Activated CD4-positive, alpha-beta memory T cell treated with anti-CD3 and anti-CD28 coated beads for 36 hours (primary cell): ENCODE measurements around the gene MAD1L1. TPM values are rescaled to one million over a fixed set of nuclear protein-coding genes. Genes with fewer than 3 reads are reported as not detected.

Experiments
- CTCF ChIA-PET: fragments of 350-600 bp; sonication (Branson Sonifier 250); formaldehyde crosslinking; loops from one replicate; lab custom pipeline; 2021; ENCODE audit warnings: antibody characterized with exemption, inconsistent platforms; lab: Charles Lee
- POLR2A ChIA-PET: fragments of 350-600 bp; sonication (Branson Sonifier 250); formaldehyde crosslinking; loops from one replicate; lab custom pipeline; 2021; ENCODE audit warnings: antibody characterized with exemption; lab: Charles Lee
- DNase-seq: peaks from one replicate; pipeline ENCODE4 v3.0.0-alpha.2; 2020
- H3K27ac Mint-ChIP-seq: one replicate; pipeline ENCODE4 v1.8.0; 2021; ENCODE audit warnings: mixed read lengths
- H3K27me3 Mint-ChIP-seq: one replicate; pipeline ENCODE4 v1.8.0; 2021; ENCODE audit warnings: mixed read lengths
- H3K36me3 Mint-ChIP-seq: one replicate; pipeline ENCODE4 v1.8.0; 2021; ENCODE audit warnings: mixed read lengths
- H3K4me1 Mint-ChIP-seq: one replicate; pipeline ENCODE4 v1.8.0; 2021; ENCODE audit warnings: low read depth, mixed read lengths
- H3K4me3 Mint-ChIP-seq: one replicate; pipeline ENCODE4 v1.8.0; 2021; ENCODE audit warnings: mild to moderate bottlenecking, mixed read lengths
- H3K9me3 Mint-ChIP-seq: one replicate; pipeline ENCODE4 v1.8.0; 2021; ENCODE audit warnings: mixed read lengths
- intact Hi-C: fragments of 100-400 bp; cut with micrococcal nuclease; formaldehyde crosslinking; loops from one replicate; pipeline ENCODE4 v1.15.1; 2023
- total RNA-seq, 2 experiments: library from RNA; stranded (reverse); gene quantifications; one replicate each; pipeline ENCODE4 v1.2.3, GENCODE V29; 2021

The MAD1L1 gene
- total RNA-seq, 2 experiments from 2014 or later, result 44.4 to 47.8 TPM

DNA sequence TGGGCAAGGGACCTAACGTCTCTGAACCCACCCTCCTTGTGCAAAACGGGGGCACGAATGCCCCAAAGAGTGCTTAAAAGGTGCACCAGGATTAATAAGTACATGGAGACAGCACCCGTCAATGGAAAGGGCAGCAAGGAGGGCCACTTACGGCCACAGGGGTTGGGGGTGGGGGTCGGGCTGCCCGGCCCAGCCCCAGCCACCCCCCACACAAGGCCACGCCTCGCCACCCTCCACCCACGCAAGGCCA is 213.4 kb downstream of the MAD1L1 start:
- Mint-ChIP-seq H3K36me3 (peaks cover 4% of the 10 kb centered on the region), H3K27me3 (no peaks in the 10 kb centered on the region), H3K9me3 (peaks cover 4% of the 10 kb centered on the region), H3K4me1 (peaks cover 13% of the 10 kb centered on the region), H3K4me3 (no peak overlapping the region), H3K27ac (no peak overlapping the region)
- POLR2A ChIA-PET, result no interaction called here
- intact Hi-C loops, result loop anchor here (1.0 kb wide), 1 partner anchor 91 kb away; no protein-coding TSS in a partner anchor
- CTCF ChIA-PET, result no interaction called here
- no peak for DNase-seq

DNA sequence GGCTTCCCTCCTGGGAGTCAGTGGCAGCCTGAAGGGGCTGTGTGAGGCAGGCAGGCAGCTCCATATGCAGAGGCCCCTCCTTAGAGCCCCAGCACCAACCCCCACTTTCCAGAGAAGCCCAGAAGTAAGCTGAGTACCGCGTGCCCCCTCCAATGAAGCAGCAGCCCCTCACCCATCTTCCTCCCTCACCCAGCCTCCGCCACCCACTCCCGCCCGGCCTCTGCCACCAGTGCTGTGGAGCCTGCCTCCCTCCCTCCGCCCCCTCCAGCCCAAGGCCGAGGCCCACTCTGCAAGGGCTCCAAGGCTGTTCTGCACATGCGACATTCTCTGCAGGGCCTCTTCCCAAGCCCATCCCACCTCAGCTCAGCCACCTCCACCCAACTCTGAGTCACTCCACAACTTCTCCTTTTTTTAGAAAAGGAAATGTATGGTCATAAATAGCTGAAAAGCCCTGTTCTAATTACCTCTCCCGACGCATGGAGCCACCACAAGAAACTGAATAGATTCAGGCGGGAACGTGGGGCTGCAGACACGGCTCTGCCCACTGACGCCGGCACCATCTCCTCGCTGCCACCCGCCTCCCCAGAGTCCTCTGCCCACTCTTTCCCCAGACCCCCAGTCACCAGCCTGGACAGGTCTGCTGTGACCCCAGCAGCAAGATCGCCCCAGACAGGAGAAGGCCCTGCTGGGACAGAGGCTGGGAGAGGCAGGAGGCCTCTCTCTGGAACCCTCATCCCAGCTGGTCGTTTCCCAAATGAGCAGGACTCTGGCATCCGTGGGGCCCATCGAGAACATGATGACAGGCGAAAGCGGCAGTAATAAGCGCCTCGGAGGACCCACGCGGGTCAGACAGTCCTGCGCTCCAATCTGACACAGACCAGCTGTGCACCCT is 213.9 kb downstream of the MAD1L1 start:
- Mint-ChIP-seq H3K27ac (no peak overlapping the region), H3K36me3 (no peaks in the 10 kb centered on the region), H3K9me3 (no peaks in the 10 kb centered on the region), H3K4me1 (peaks cover 13% of the 10 kb centered on the region), H3K4me3 (no peak overlapping the region), H3K27me3 (no peaks in the 10 kb centered on the region)
- DNase-seq, result no peak
- CTCF ChIA-PET, result no interaction called here
- intact Hi-C loops, result loop anchor here (1.0 kb wide), 1 partner anchor 91 kb away; no protein-coding TSS in a partner anchor
- POLR2A ChIA-PET, result no interaction called here

DNA sequence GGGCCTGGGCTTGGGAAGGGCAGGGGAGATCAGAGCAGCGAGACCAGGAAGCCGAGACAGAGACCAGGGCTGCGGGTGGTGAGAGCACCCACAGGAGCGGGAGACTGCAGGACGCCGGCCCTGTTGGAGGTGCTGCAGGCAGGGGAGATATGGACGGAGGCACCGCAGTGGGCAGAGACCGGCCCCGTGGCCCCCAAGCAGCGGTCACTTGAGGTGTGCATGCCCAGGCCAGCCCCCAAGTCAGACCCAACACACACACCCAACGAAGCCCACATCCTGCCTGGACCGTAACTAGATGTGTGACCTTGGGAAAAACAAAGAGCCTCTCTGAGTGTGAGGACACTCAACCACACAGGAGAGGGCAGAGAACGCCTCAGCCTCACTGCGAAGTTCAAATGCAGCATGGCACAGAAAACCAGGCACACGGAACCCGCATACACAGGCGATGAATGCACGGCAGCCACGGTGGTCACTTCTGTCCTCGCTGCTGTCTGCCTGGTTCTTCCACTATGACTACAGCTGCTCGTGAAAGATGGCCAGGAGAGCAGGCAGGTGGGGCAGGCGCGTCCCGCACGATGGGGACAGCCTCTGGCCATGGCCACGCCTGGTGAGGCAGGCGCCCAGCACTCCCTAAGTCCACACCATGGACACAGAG is 214.7 kb downstream of the MAD1L1 start:
- Mint-ChIP-seq H3K27ac (no peak overlapping the region), H3K27me3 (no peaks in the 10 kb centered on the region), H3K9me3 (no peaks in the 10 kb centered on the region), H3K36me3 (no peaks in the 10 kb centered on the region), H3K4me3 (no peak overlapping the region), H3K4me1 (peaks cover 13% of the 10 kb centered on the region)
- DNase-seq, result no peak
- POLR2A ChIA-PET, result no interaction called here
- intact Hi-C loops, result no loop called here
- CTCF ChIA-PET, result no interaction called here

DNA sequence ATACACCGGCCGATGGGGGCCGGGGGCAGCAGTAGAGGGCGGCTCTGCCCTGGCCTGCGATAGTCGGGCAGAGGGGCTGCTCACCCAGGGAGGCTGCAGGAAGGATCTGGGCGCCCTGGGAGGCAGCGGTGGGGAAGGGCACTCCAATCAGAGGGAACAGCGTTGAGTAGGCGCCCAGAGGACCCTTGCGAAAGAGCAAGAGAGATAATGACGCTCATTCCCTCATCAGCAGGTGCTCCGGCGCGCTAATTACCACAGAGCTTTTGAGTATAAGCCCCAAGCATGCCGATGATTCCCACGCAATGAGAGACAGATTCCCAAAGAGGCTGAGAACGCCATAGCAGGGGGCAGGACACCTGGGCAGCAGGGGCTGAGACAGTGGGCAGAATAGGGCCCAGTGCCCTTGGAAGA is 215.3 kb downstream of the MAD1L1 start:
- H3K9me3 Mint-ChIP-seq, result no peaks in the 10 kb centered on the region
- H3K4me3 Mint-ChIP-seq, result no peak overlapping the region
- no peak overlapping the region for H3K27ac Mint-ChIP-seq
- ChIA-PET POLR2A (no interaction called here), CTCF (no interaction called here)
- DNase-seq, result no peak
- H3K4me1 Mint-ChIP-seq, result peaks cover 13% of the 10 kb centered on the region
- H3K36me3 Mint-ChIP-seq, result no peaks in the 10 kb centered on the region
- H3K27me3 Mint-ChIP-seq, result no peaks in the 10 kb centered on the region
- intact Hi-C loops, result no loop called here

DNA sequence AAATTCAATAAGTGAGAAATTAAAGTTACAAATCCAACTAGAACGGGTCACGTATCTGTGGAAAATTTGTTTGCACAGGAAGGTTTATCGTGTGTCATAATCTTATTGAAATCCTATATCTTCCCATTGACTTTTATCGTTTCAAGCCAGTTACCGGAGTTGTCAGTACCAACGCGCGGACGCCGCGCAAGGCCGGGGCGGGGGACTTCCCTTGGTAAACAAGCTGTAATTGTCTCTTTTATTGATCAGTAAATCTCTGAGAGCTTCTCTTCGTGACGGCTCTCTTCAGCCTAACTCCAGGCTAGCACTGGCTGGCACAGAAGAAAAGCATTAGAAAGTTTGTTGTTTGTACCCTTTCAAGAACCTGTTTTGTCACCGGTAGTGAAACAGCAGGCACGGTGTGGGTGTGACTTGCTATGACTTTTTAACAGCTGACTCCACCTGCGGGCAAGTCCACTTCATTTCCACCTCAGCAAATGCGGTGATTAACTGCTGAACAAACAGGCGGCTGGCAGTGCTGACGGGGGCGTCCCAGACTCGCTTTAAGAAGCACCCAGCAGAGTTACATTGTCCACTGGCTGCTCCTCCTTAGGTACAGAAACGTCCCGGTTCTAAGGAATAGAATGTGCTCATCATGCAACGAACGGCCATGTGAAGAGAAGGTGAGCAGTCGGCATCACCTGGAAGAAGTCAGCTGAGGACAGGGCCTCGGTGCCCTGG is 215.8 kb downstream of the MAD1L1 start:
- no peak overlapping the region for H3K27ac Mint-ChIP-seq
- POLR2A ChIA-PET, result no interaction called here

DNA sequence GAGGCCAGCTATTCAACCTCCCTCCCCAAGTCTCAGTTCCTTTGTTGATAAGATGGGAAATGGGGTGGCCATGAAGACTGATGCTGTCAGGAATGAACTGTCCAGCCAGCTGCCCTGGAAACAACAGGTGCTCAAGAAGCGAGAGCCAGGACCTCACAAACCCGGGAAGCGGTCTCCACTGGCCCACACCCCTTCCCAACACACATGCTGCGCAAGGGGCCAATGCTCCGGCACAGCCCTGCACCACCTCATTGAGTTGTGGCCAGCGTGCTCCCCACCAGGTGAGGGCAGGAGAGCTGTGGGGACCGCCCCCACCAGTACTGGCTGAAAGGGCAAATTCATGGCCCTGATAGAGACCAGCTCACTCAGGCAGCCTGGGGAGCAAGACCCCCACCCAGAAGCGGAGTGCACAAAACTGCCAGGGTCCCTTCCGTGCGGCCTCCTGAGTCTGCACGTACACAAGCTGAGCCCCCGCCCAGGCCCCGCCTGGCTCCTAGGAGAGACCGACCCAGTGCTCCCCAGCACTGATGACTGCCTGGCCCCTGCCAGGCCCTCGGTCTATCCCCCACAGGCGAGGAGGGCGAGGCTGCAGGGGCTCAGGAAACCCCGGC is 216.6 kb downstream of the MAD1L1 start:
- no peaks in the 10 kb centered on the region for H3K27me3 Mint-ChIP-seq
- ChIA-PET CTCF (no interaction called here), POLR2A (no interaction called here)
- intact Hi-C loops, result no loop called here
- peaks cover 13% of the 10 kb centered on the region for H3K4me1 Mint-ChIP-seq
- H3K27ac Mint-ChIP-seq, result no peak overlapping the region
- H3K9me3 Mint-ChIP-seq, result no peaks in the 10 kb centered on the region
- no peak overlapping the region for H3K4me3 Mint-ChIP-seq
- no peak for DNase-seq
- no peaks in the 10 kb centered on the region for H3K36me3 Mint-ChIP-seq

More for the DNA sequence above, 215.8 kb downstream of the MAD1L1 start:
- intact Hi-C loops, result no loop called here
- Mint-ChIP-seq H3K27me3 (no peaks in the 10 kb centered on the region), H3K9me3 (no peaks in the 10 kb centered on the region), H3K36me3 (no peaks in the 10 kb centered on the region), H3K4me1 (peaks cover 13% of the 10 kb centered on the region), H3K4me3 (no peak overlapping the region)
- DNase-seq, result no peak
- CTCF ChIA-PET, result no interaction called here

DNA sequence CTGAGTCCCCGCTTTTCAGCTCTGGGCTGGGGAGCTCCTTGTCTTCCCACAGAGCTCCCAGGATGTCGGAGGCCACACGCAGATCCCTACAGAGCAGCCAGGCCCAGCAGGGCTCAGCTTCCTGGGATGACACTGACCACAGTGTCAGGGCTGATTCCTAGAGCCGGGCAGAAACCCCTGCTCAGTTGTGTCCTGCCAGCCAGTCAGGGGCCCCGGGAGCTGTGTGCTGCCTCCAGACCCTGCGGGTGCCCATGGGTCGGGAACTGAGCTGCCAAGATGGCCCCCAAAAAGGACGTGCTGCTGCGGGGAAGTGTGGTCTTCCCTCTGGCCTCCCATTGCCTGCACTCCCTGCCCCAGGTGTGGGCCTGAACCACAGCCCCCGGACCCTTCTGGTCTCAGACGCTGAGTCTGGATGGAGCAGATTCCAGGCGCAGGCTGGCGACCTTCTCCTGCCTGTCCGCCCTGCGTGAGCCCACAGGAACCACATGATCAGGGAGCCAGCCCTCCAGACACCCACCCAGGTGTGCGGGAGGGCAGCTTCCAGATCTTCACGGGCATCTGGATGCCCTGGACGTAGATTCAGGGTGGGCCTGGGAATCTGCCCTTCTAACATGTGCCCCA is 217.4 kb downstream of the MAD1L1 start:
- Mint-ChIP-seq H3K4me3 (no peak overlapping the region), H3K4me1 (peaks cover 9% of the 10 kb centered on the region), H3K36me3 (no peaks in the 10 kb centered on the region), H3K27me3 (no peaks in the 10 kb centered on the region), H3K9me3 (no peaks in the 10 kb centered on the region), H3K27ac (no peak overlapping the region)
- intact Hi-C loops, result no loop called here
- no peak for DNase-seq
- POLR2A ChIA-PET, result no interaction called here
- CTCF ChIA-PET, result no interaction called here

DNA sequence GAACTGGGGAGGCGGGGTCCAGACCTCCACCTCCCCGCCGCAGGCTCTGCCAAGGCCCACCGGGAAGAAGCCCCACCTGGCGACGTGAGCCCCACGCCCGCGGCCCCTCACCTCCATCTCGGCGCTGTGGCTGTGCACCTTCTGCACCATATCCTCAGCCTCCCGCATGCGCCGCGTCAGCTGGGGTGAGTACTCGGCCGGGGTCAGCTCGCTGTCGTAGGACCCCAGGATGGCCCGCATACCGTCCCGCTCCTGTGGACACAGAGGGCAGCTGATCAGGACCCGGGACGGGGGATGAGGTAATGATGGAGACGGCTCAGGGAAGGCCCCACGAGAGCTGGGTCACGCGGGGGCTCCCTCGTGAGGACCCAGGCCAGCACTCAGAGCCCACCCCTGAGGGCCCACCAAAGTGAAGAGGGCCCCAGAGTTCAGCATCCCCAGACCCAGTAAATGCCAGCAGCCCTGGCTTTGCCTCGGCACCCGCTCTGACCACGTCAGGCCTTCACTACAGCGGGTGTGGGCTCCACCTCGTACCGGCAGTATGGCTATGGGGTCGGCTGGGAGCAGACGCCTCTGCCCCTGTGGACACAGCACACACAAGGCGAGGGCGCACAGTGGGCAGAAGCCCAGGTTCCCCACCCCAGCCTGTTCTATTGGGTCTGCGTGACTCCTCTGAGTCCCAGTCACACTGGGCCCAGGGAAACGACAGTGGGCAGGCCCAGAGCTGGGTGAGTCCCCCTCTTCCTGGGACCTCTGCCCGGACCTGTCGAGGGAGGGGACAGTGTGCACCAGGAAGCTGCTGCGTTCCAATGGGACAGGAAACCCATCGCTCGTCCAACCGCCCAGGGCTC is 218.1 kb downstream of the MAD1L1 start:
- no peak for DNase-seq

DNA sequence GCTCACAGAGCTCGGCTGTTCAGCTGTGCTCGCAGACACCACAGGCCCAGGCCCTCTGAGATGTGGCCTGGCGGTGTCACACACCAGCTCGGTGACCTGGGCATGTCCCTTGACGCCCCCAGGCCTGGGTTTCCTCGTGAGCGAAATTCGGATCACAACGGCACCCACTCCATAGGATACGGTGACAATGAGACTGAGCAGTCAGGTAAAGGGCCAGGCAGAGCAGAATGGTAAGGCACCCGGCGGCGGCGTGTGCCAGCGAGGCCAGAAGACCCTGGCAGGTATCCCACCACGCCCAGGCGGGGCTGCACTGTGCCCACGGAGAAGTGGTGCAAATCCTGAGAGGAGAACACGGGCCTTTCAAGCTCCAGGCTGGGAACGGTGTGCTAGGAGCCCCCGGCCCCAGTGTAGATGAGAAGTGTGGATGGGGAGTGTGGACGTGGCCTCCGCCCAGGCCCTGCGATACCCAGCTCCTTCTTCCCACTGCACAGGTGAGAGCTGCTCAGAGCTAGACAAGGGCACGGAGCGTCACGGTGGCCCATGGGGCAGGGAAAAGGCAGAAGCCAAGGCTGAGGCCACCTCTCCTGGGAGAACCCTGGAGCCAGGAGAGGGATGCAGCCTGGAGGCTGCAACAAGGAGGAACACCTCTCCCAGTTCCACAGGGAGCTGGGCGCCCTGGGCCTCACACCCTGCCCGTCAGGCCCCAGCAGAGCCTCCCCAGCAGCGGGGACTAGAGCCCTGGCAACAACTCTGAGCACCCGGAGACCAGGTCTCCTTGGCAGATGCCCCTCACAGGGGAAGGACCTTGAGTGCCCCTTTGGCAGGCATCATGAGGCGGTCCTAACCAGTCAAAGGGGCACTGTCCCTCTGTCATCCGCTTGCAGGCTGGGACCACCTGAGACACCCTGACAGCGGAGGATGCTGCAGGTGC is 219.1 kb downstream of the MAD1L1 start:
- intact Hi-C loops, result no loop called here
- no peak for DNase-seq
- no peak overlapping the region for H3K4me3 Mint-ChIP-seq
- POLR2A ChIA-PET, result no interaction called here
- H3K27ac Mint-ChIP-seq, result no peak overlapping the region
- H3K36me3 Mint-ChIP-seq, result no peaks in the 10 kb centered on the region
- H3K4me1 Mint-ChIP-seq, result no peaks in the 10 kb centered on the region
- no peaks in the 10 kb centered on the region for H3K9me3 Mint-ChIP-seq
- CTCF ChIA-PET, result no interaction called here
- H3K27me3 Mint-ChIP-seq, result no peaks in the 10 kb centered on the region

More for the DNA sequence above, 218.1 kb downstream of the MAD1L1 start:
- Mint-ChIP-seq H3K36me3 (no peaks in the 10 kb centered on the region), H3K4me3 (no peak overlapping the region), H3K4me1 (peaks cover 4% of the 10 kb centered on the region), H3K27me3 (no peaks in the 10 kb centered on the region), H3K27ac (no peak overlapping the region), H3K9me3 (no peaks in the 10 kb centered on the region)
- ChIA-PET POLR2A (no interaction called here), CTCF (no interaction called here)
- intact Hi-C loops, result no loop called here

DNA sequence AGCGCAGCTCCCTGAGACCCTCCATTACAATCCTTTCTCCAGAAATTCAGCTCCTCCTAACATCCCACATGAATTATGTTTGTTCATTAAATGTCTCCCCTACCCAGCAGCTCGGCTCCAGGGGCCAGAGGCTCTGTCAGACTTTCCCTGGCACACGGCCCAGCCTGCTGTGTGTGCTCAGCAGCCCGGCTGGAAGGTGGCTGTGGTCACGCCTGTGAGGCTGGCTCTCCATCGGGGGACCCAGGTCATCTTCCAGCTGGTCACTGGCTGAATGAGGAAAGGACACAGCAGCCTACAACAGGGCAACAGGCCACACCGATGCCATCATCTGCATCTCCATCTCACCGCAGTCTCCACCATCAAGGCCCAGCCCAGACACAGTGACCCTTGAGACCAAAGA is 219.8 kb downstream of the MAD1L1 start:
- H3K4me3 Mint-ChIP-seq, result no peak overlapping the region
- H3K36me3 Mint-ChIP-seq, result no peaks in the 10 kb centered on the region
- CTCF ChIA-PET, result no interaction called here
- no peaks in the 10 kb centered on the region for H3K9me3 Mint-ChIP-seq
- H3K27me3 Mint-ChIP-seq, result no peaks in the 10 kb centered on the region
- no peak overlapping the region for H3K27ac Mint-ChIP-seq
- POLR2A ChIA-PET, result no interaction called here
- H3K4me1 Mint-ChIP-seq, result no peaks in the 10 kb centered on the region
- intact Hi-C loops, result no loop called here
- no peak for DNase-seq
